ENCODE measurements around the gene NT5E.

DNA sequence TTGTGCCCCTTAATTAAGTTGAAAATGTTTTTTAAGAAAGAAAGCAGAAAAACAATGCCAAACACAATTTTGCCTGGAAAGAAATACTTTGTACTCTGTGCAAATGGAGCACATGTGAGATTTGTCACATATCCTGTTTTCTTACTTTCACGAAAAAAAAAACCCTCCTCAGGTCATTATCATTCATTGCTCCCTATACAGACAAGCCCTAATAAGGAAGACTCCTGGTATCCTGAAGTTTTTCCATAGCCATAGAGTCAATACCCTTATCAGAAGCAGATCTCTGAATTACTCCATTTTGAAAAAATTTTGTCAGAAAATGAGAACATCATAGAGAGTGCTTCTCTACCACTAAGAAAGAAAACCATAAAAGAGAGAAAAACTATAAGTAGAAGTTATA is 14.0 kb upstream of the NT5E start:
- TF ChIP-seq CHD2 (IDR thresholded peaks at IDR 0.05; ENCODE audit: low read length, partially characterized antibody) (no peak), EZH2phosphoT487 (IDR thresholded peaks at IDR 0.05; ENCODE audit: borderline replicate concordance, low read depth) (no peak)
- TF ChIP-seq, protein P1, sequence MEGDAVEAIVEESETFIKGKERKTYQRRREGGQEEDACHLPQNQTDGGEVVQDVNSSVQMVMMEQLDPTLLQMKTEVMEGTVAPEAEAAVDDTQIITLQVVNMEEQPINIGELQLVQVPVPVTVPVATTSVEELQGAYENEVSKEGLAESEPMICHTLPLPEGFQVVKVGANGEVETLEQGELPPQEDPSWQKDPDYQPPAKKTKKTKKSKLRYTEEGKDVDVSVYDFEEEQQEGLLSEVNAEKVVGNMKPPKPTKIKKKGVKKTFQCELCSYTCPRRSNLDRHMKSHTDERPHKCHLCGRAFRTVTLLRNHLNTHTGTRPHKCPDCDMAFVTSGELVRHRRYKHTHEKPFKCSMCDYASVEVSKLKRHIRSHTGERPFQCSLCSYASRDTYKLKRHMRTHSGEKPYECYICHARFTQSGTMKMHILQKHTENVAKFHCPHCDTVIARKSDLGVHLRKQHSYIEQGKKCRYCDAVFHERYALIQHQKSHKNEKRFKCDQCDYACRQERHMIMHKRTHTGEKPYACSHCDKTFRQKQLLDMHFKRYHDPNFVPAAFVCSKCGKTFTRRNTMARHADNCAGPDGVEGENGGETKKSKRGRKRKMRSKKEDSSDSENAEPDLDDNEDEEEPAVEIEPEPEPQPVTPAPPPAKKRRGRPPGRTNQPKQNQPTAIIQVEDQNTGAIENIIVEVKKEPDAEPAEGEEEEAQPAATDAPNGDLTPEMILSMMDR (IDR thresholded peaks at IDR 0.05): no peak
